ENCODE results near the gene CERS5. TPM values are rescaled to one million over a fixed set of nuclear protein-coding genes. Genes with fewer than 3 reads are reported as not detected.

Gene CERS5
- total RNA-seq, 1 donor from 2014 or later: 72.3 TPM

DNA sequence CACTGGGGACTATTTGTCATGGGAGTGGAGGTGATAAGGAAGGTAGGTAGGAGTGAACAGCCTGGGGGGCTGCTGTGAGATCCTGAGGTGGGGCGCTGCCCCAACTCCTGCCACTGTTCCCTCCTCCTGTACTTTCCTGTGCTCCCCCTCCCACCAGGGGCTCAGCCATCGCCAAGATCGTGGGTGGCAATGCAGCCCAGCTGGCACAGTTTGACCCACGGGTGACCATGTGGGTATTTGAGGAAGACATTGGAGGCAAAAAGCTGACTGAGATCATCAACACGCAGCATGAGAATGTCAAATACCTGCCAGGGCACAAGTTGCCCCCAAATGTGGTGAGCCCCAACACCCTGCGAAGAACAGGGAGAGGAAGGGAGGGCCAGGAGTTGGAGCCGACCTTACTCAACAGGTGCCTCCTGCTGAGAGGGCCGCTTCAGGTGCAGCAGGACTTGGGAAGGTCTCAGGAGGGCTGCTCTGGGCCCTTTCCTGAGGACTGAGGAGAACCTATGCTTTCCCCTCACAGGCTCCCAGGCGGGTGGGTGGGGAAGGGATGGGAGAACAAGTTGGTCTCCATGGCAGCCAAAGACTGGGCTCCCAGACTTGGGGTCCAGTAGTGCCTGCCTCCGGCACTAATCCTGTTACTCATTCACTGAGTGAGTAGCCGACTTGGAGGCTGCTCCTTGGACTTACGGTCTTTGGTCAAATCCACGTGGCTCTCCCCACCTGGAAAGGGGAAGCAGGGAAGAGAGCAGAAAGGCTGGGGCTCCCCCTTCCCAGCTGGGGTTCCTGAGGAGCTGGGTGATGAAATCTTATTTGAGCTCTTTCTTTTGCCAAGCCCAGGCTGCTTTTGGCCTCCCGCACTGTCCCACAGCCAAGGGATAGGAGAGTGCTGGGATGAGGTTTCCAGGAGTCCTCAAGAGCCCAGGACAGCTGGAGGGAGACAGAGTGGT lies 62.5 kb downstream of the CERS5 start:
- TF ChIP-seq, protein P1, sequence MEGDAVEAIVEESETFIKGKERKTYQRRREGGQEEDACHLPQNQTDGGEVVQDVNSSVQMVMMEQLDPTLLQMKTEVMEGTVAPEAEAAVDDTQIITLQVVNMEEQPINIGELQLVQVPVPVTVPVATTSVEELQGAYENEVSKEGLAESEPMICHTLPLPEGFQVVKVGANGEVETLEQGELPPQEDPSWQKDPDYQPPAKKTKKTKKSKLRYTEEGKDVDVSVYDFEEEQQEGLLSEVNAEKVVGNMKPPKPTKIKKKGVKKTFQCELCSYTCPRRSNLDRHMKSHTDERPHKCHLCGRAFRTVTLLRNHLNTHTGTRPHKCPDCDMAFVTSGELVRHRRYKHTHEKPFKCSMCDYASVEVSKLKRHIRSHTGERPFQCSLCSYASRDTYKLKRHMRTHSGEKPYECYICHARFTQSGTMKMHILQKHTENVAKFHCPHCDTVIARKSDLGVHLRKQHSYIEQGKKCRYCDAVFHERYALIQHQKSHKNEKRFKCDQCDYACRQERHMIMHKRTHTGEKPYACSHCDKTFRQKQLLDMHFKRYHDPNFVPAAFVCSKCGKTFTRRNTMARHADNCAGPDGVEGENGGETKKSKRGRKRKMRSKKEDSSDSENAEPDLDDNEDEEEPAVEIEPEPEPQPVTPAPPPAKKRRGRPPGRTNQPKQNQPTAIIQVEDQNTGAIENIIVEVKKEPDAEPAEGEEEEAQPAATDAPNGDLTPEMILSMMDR (IDR thresholded peaks at IDR 0.05): no peak
- Mint-ChIP-seq H3K4me1 (ENCODE audit: unreplicated experiment) (peaks cover 5% of the 10 kb centered on the region), H3K4me3 (ENCODE audit: unreplicated experiment) (no peak overlapping the region), H3K9me3 (ENCODE audit: unreplicated experiment) (no peaks in the 10 kb centered on the region), H3K27ac (ENCODE audit: unreplicated experiment) (no peak overlapping the region), H3K27me3 (ENCODE audit: unreplicated experiment) (no peaks in the 10 kb centered on the region), H3K36me3 (ENCODE audit: unreplicated experiment) (peaks cover 7% of the 10 kb centered on the region)
- no peak for DNase-seq (ENCODE audit: extremely low spot score, unreplicated experiment)

DNA sequence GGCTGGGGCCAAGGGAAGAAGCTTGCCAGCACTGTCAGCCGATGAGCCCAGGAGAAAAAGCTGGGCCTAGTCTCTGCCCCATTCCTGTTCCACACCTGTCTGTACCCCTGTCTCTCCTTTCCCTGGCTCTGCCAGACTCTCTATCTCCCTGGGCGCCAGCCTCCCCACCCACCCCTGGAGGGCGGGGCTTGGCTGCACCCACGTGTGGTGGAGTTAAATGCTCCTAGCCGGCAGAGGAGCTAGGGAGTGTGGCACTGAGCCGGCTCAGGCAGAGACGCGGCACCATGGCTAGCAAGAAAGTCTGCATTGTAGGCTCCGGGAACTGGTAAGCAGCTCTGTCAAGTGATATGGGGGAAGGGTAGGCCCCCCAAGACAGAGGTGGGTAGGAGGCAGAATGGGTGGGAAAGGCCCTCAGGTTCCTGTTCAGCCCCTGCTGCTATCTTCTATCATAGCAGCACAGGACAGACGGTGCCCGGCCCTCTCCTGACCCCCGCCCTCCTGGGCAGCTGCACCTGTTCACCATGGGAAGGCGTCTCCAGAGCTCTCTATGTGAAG lies 63.3 kb downstream of the CERS5 start, which contains the start of gene GPD1:
TSS of gene GPD1 (plus strand) at position 242 of the 555 bp plus-strand sequence. CDS start at position 285, 43 bp downstream.
- no peaks in the 10 kb centered on the region for H3K27me3 Mint-ChIP-seq (ENCODE audit: unreplicated experiment)
- no peaks in the 10 kb centered on the region for H3K9me3 Mint-ChIP-seq (ENCODE audit: unreplicated experiment)
- no peak for DNase-seq (ENCODE audit: extremely low spot score, unreplicated experiment)
- TF ChIP-seq, protein P1 (IDR thresholded peaks at IDR 0.05): no peak
- peaks cover 14% of the 10 kb centered on the region for H3K36me3 Mint-ChIP-seq (ENCODE audit: unreplicated experiment)
- peaks cover 9% of the 10 kb centered on the region for H3K4me1 Mint-ChIP-seq (ENCODE audit: unreplicated experiment)
- H3K4me3 Mint-ChIP-seq (ENCODE audit: unreplicated experiment): no peak within 1 kb of the TSS
- H3K27ac Mint-ChIP-seq (ENCODE audit: unreplicated experiment): no peak within 1 kb of the TSS

DNA sequence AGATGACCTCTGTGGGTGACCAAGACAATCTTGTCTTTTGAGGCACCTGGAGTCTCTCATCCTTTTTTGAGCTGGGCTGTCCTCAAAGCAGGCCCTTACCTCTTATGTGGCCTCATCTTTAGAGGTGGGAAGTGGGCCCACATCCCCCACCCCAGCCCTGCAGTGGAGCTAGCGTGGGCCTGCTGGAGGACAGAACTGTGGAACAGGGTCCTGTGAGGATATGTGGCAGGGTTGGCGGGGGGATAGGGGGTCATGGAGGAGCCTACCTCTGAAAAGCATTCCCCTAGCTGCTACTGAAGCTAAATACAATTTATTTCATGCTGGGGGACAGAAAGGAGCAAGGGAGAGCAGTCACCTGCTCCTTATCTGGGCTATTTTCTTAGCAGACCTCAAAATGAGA lies 63.8 kb downstream of the CERS5 start:
- Mint-ChIP-seq H3K9me3 (ENCODE audit: unreplicated experiment) (no peaks in the 10 kb centered on the region), H3K27me3 (ENCODE audit: unreplicated experiment) (no peaks in the 10 kb centered on the region), H3K4me1 (ENCODE audit: unreplicated experiment) (peaks cover 10% of the 10 kb centered on the region), H3K4me3 (ENCODE audit: unreplicated experiment) (no peak overlapping the region), H3K36me3 (ENCODE audit: unreplicated experiment) (peaks cover 19% of the 10 kb centered on the region), H3K27ac (ENCODE audit: unreplicated experiment) (no peak overlapping the region)
- DNase-seq (ENCODE audit: extremely low spot score, unreplicated experiment): no peak
- TF ChIP-seq, protein P1 (IDR thresholded peaks at IDR 0.05): no peak

DNA sequence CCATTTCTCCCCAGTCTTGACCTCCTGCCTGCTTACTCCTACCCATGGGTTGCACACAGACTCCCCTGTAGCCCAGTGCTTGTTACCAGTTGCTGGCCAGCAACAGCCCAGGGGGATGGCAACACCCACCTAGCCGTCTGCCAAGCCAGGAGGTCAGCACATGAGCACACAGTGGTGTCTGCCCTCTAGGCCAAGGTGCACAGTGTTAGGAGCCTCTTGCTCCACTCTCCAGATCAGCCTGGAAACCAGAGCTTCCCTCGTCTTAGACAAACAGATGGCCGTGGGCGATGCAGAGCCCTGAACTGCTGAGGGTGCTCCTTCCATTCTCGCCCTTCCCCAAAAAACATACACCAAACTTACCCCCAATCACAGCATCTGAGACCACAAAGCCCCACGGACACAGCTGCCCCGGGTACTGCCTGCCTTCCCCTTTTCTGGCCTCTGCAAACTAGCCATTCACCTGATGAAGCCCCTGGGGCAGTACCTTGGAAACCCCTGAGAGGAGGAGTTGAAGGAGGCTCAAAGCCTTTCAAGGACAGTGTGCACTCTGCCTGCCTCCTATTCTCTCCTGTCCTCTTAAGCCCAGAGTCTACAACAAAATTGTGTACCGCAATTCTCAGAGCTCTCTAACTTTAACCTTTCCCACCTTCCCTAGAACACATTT lies 64.4 kb downstream of the CERS5 start:
- Mint-ChIP-seq H3K27me3 (ENCODE audit: unreplicated experiment) (no peaks in the 10 kb centered on the region), H3K36me3 (ENCODE audit: unreplicated experiment) (peaks cover 24% of the 10 kb centered on the region), H3K4me3 (ENCODE audit: unreplicated experiment) (no peak overlapping the region), H3K27ac (ENCODE audit: unreplicated experiment) (no peak overlapping the region), H3K4me1 (ENCODE audit: unreplicated experiment) (peaks cover 12% of the 10 kb centered on the region), H3K9me3 (ENCODE audit: unreplicated experiment) (no peaks in the 10 kb centered on the region)
- no peak for DNase-seq (ENCODE audit: extremely low spot score, unreplicated experiment)
- TF ChIP-seq, protein P1 (IDR thresholded peaks at IDR 0.05): no peak
